GM18511 (cell line): Measurements from ENCODE around the gene GABBR2.

Source experiments
- ATAC-seq: cut with Tn5 transposase; IDR thresholded peaks from one replicate; pipeline ENCODE4 v1.9.1; 2021; ENCODE audit warnings: mild to moderate bottlenecking, moderate library complexity; ENCODE audit not compliant: unreplicated experiment

The GABBR2 gene

GRCh38 chr9:98708933-98709911, at the start of gene GABBR2:
GABBR2 (minus strand) TSS chr9:98708935; CDS start chr9:98708737, 198 bp downstream.
- no peak for ATAC-seq

- ATAC-seq: no peak
These were observed 46.4 kb upstream of the GABBR2 start for GRCh38 chr9:98755006-98755618.

- no peak for ATAC-seq
These were observed 42.5 kb upstream of the GABBR2 start for GRCh38 chr9:98751210-98751609.

GRCh38 chr9:98750364-98751060, 41.8 kb upstream of the GABBR2 start:
- no peak for ATAC-seq

- ATAC-seq: no peak
These were observed 38.7 kb upstream of the GABBR2 start for GRCh38 chr9:98747476-98747875.

- ATAC-seq: no peak
These were observed 36.7 kb upstream of the GABBR2 start for GRCh38 chr9:98745470-98745869.

GRCh38 chr9:98743818-98744611, 35.3 kb upstream of the GABBR2 start:
- ATAC-seq: no peak

GRCh38 chr9:98743329-98743728, 34.6 kb upstream of the GABBR2 start:
- ATAC-seq: no peak

- ATAC-seq: no peak
These were observed 33.9 kb upstream of the GABBR2 start for GRCh38 chr9:98742325-98743280.

- ATAC-seq: no peak
These were observed 31.6 kb upstream of the GABBR2 start for GRCh38 chr9:98740226-98740881.

- no peak for ATAC-seq
These were observed 30.0 kb upstream of the GABBR2 start for GRCh38 chr9:98738741-98739140.

GRCh38 chr9:98736226-98736625, 27.5 kb upstream of the GABBR2 start:
- no peak for ATAC-seq

- ATAC-seq: no peak
These were observed 24.1 kb upstream of the GABBR2 start for GRCh38 chr9:98732801-98733200.

GRCh38 chr9:98732091-98732490, 23.4 kb upstream of the GABBR2 start:
- no peak for ATAC-seq

GRCh38 chr9:98730871-98731270, 22.1 kb upstream of the GABBR2 start:
- no peak for ATAC-seq

- no peak for ATAC-seq
These were observed 19.8 kb upstream of the GABBR2 start for GRCh38 chr9:98728500-98728899.

- ATAC-seq: no peak
These were observed 18.7 kb upstream of the GABBR2 start for GRCh38 chr9:98727428-98727827.

- no peak for ATAC-seq
These were observed 18.0 kb upstream of the GABBR2 start for GRCh38 chr9:98726735-98727134.
